ENCODE data around the gene PLK1. TPM values are rescaled to one million over a fixed set of nuclear protein-coding genes. Genes with fewer than 3 reads are reported as not detected.

Gene PLK1
- total and polyA plus RNA-seq, 2 experiments from 2014 or later: 69.0 to 141 TPM

GRCh38 chr16:23667355-23667659 lies 11.4 kb upstream of the PLK1 start:
- Mint-ChIP-seq H3K36me3 (ENCODE audit: low read depth) (peaks cover 50% of the 10 kb centered on the region), H3K4me1 (no peaks in the 10 kb centered on the region)
- H3K36me3 ChIP-seq (ENCODE audit: insufficient read depth): peaks cover 18% of the 10 kb centered on the region; the same call in 1 of the 2 replicates

More at GRCh38 chr16:23667355-23667659, 11.4 kb upstream of the PLK1 start:
- Mint-ChIP-seq H3K27me3 (ENCODE audit: insufficient read depth, low read depth, poor library complexity) (no peaks in the 10 kb centered on the region), H3K9me3 (no peaks in the 10 kb centered on the region), H3K4me3 (no peak overlapping the region), H3K27ac (no peak overlapping the region)
- TF ChIP-seq STAT1 (IDR thresholded peaks at IDR 0.05; ENCODE audit: unreplicated experiment) (no peak), ZNF331 (CRISPR knock-in tag; IDR thresholded peaks at IDR 0.05; ENCODE audit: low read depth) (no peak), EZH2phosphoT487 (IDR thresholded peaks at IDR 0.05; ENCODE audit: unreplicated experiment) (no peak), ZNF462 (CRISPR knock-in tag; IDR thresholded peaks at IDR 0.05) (no peak), NANOG (IDR thresholded peaks at IDR 0.05; ENCODE audit: borderline replicate concordance) (no peak), EZH2 (IDR thresholded peaks at IDR 0.05; ENCODE audit: low read depth, unreplicated experiment) (no peak), CTCF (conservative IDR thresholded peaks at IDR 0.05; ENCODE audit: low read depth in 2 of 2) (no peak), JUNB (IDR thresholded peaks at IDR 0.05; ENCODE audit: unreplicated experiment) (no peak), CREB1 (CRISPR knock-in tag; IDR thresholded peaks at IDR 0.05; ENCODE audit: low read depth) (no peak), REST (IDR thresholded peaks at IDR 0.05; ENCODE audit: unreplicated experiment) (no peak), POLR2AphosphoS5 (IDR thresholded peaks at IDR 0.05; ENCODE audit: low read depth) (no peak), ETS1 (IDR thresholded peaks at IDR 0.05) (no peak), ZNF114 (CRISPR knock-in tag; IDR thresholded peaks at IDR 0.05) (no peak)
- Histone ChIP-seq H2AFZ (no peak overlapping the region), H3K4me3 (no peak overlapping the region), H3K4me1 (ENCODE audit: insufficient read depth) (no peaks in the 10 kb centered on the region), H3K27me3 (ENCODE audit: insufficient read depth) (no peaks in the 10 kb centered on the region), H3K79me2 (replicated peaks; ENCODE audit: insufficient read depth) (no peaks in the 10 kb centered on the region), H3F3A (replicated peaks; ENCODE audit: low read depth) (no peaks in the 10 kb centered on the region), H3K4me2 (no peak overlapping the region), H4K20me1 (replicated peaks; ENCODE audit: insufficient read depth) (0 out of 2 replicates have a peak, but pooled peaks cover 3% of the 10 kb centered on the region), H3K9me2 (ENCODE audit: insufficient read depth) (no peaks in the 10 kb centered on the region), H3K27ac (ENCODE audit: low read depth) (no peak overlapping the region)
- no peak for DNase-seq (ENCODE audit: low spot score)
- no peak for ATAC-seq
